Stimulated activated naive CD8-positive, alpha-beta T cell treated with anti-CD3 and anti-CD28 coated beads, Interleukin-15, amount 100 ng/mL, for 72 hours (primary cell): ENCODE results near the gene SCYGR6.
"Not testable (repeated sequence)": the region's sequence is repeated elsewhere in the genome, so short reads cannot be mapped to it uniquely, and the experiment has no call there.

Source experiments
- ATAC-seq: fragments of 150-1000 bp; cut with Tn5 transposase; 2 replicates; pipeline ENCODE4 v1.10.0; 2021; ENCODE audit warnings: mild to moderate bottlenecking, moderate library complexity
- DNase-seq, 2 donors: peaks; one replicate each; pipeline ENCODE4 v3.0.0; 2021 to 2022
- H3K27ac Mint-ChIP-seq, 2 donors: one replicate each; pipeline ENCODE4 v1.8.0; 2022; ENCODE audit warnings: mild to moderate bottlenecking in 2 of 2, mixed read lengths in 2 of 2, moderate library complexity in 2 of 2
- H3K27me3 Mint-ChIP-seq: one replicate; pipeline ENCODE4 v1.8.0; 2022; ENCODE audit warnings: mixed read lengths
- H3K4me1 Mint-ChIP-seq: one replicate; pipeline ENCODE4 v1.8.0; 2022; ENCODE audit warnings: mild to moderate bottlenecking, mixed read lengths
- H3K4me3 Mint-ChIP-seq, 2 donors: one replicate each; pipeline ENCODE4 v1.8.0; 2022; ENCODE audit warnings: mild to moderate bottlenecking in 2 of 2, mixed read lengths in 2 of 2, moderate library complexity in 1 of 2
- H3K9me3 Mint-ChIP-seq, 2 donors: one replicate each; pipeline ENCODE4 v1.8.0; 2022; ENCODE audit warnings: mixed read lengths in 2 of 2

The SCYGR6 gene, protein sequence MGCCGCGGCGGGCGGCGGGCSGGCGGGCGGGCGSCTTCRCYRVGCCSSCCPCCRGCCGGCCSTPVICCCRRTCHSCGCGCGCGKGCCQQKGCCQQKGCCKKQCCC

DNA sequence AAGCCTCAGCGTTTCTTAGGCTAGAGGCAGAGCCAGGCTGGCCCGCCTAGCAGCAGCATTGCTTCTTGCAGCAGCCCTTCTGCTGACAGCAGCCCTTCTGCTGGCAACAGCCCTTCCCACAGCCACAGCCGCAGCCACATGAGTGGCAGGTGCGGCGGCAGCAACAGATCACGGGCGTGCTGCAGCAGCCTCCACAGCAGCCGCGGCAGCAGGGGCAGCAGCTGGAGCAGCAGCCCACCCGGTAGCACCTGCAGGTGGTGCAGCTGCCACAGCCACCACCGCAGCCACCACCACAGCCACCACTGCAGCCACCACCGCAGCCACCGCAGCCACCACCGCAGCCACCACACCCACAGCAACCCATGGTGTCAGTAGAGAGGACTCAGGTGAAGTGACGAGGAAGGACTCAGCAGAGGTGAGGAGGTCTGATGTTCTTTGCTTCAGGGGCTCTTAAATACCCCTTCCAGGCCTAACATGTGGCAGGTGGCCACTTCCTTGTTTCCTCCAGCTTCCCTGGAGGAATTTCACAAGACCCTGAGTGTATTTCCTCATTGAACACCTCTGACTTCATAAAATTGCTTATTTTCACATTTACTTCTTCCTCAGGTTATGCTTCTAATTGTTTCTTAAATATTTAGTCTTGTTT, at the start of gene SCYGR6:
Gene SCYGR6, minus strand, starts transcription at position 364 of the 646 bp plus-strand sequence. Its CDS starts 0 bp downstream, at position 364.
- Mint-ChIP-seq H3K27me3 (peaks cover 41% of the 10 kb centered on the region), H3K27ac (peak within 1 kb of the TSS in 1 of 2 donors; percentile 12), H3K4me1 (no peaks in the 10 kb centered on the region), H3K9me3 (no peaks in the 10 kb centered on the region), H3K4me3 (no peak within 1 kb of the TSS)
- DNase-seq, result no peak
- no peak for ATAC-seq

DNA sequence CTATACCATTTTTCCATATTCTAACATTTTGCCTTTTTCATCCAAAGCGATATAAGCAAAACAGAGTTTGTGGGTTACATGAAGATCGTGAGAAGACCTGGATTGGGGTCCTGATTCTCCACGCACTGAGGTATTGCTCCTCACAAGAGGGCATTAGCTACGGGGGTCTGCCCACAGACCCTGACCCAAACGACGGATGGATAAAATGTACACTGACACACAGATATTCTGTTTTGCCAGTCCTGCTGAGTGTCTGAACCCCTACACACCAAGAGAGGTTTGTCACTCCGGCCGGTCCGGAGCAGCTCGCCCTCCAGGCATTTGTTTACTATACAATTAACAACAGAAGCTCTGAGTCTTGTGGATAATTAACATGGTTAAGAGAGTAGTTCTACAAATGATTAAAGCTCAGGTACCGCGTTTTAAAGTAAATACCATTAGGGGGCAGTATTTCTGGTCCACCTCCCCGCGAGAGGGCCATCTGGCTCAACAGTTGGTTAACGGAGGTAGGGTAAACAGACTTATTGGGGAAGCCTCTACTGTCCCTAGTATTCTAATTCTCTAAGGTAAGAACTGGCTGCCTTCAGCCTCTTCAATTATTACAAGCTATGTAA, 49.6 kb upstream of the SCYGR6 start:
- peak in 1 of 2 donors; percentile 12 for DNase-seq
- Mint-ChIP-seq H3K27me3 (peaks cover 9% of the 10 kb centered on the region), H3K27ac (peak overlapping the region in 1 of 2 donors; percentile 33), H3K9me3 (no peaks in the 10 kb centered on the region), H3K4me1 (peaks cover 37% of the 10 kb centered on the region), H3K4me3 (no peak overlapping the region)
- peak; percentile 28 for ATAC-seq

DNA sequence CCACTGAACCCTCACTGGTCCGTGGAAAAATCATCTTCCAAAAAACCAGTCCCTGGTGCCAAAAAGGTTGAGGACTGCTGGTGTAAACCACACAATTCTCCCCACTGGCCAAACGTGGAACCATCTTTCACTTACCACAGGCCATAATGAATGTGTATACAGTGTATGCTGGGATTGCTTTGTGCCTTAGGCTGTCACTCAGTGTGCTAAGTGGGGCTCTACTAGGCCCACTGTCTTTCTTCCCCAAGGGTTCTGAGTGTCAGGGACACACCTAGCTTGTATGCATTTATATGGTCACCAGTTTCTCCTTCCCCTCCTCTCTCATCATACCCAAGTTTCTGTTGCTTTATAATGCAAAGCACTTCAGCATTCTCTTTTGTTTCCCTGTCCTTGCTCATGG, 48.4 kb upstream of the SCYGR6 start:
- no peaks in the 10 kb centered on the region for H3K27me3 Mint-ChIP-seq
- H3K4me1 Mint-ChIP-seq, result peaks cover 37% of the 10 kb centered on the region
- DNase-seq (no peak), ATAC-seq (no peak)
- H3K4me3 Mint-ChIP-seq, result no peak overlapping the region
- no peak overlapping the region for H3K27ac Mint-ChIP-seq
- no peaks in the 10 kb centered on the region for H3K9me3 Mint-ChIP-seq

DNA sequence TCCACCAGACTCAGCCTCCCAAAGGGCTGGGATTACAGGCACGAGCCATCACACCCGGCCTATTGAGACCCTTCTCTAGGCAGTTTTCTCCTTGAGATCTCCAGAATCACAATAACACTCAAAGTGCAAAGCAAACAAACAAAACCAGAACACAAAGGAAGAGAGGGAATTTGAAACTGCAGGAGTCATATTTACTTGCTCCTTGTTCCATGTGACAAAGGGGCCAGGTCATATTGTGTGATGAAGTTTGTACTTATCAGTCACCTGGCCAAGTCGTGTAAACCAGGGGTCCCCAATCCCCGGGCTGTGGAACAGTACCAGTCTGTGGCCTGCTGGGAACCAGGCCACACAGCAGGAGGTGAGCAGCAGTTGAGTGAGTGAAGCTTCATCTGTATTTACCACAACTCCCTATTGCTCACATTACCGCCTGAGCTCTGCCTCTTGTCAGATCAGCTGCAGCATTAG, 47.7 kb upstream of the SCYGR6 start:
- Mint-ChIP-seq H3K4me1 (peaks cover 35% of the 10 kb centered on the region), H3K27ac (no peak overlapping the region), H3K9me3 (no peaks in the 10 kb centered on the region), H3K27me3 (no peaks in the 10 kb centered on the region), H3K4me3 (no peak overlapping the region)
- DNase-seq, result no peak
- ATAC-seq, result no peak

DNA sequence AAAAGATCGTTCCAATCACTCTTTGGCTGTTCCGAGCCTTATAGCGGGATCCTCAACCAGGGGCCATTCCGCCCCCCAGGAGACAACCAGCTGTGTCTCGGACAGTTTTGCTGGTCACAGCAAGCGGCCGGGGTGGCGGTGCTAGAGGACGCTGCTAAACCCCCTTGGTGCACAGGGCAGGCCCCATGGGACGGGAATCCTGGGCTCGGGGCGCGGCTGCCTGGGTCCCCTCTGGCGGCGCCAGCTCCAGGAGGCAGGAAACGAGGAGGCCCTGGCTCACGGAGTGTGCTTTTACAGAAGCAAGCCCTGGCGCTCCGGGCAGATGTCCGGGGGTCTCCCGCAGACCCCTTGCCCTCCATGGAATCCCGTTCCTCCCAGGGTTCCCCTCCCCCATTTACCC, 43.3 kb upstream of the SCYGR6 start:
- H3K4me3 Mint-ChIP-seq, result no peak overlapping the region
- H3K9me3 Mint-ChIP-seq, result no peaks in the 10 kb centered on the region
- DNase-seq, result no peak
- H3K27me3 Mint-ChIP-seq, result no peaks in the 10 kb centered on the region
- ATAC-seq, result no peak
- H3K27ac Mint-ChIP-seq, result no peak overlapping the region
- H3K4me1 Mint-ChIP-seq, result peaks cover 6% of the 10 kb centered on the region

DNA sequence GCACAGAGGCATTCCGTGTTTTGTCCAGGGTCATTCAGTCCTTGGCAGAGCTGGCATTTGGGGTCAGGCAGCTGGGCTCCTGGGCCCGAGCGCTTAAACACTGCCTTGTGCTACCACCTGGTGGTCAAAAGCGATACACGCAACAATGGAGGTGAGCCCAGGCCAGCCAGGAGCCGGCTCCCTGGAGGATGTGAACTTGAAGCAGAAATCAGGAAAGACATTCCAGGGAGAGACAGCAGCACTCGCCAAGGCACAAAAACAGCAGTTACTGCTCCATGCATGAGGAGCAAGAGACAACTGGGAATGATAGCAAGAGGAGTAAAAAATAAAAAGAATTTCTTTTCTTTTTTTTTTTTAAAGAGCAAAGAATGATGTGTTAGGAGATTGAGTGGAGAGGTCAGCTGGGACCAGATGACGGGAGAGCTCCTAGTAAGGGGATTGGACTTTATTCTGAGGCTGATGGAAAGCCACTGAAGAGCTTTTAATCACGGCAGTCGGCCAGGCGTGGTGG, 41.9 kb upstream of the SCYGR6 start:
- no peaks in the 10 kb centered on the region for H3K9me3 Mint-ChIP-seq
- peak; percentile 87 for ATAC-seq
- no peak overlapping the region for H3K4me3 Mint-ChIP-seq
- DNase-seq, result peak; percentile 59 to 61
- H3K27me3 Mint-ChIP-seq, result no peaks in the 10 kb centered on the region
- H3K27ac Mint-ChIP-seq, result no peak overlapping the region
- peaks cover 6% of the 10 kb centered on the region for H3K4me1 Mint-ChIP-seq

DNA sequence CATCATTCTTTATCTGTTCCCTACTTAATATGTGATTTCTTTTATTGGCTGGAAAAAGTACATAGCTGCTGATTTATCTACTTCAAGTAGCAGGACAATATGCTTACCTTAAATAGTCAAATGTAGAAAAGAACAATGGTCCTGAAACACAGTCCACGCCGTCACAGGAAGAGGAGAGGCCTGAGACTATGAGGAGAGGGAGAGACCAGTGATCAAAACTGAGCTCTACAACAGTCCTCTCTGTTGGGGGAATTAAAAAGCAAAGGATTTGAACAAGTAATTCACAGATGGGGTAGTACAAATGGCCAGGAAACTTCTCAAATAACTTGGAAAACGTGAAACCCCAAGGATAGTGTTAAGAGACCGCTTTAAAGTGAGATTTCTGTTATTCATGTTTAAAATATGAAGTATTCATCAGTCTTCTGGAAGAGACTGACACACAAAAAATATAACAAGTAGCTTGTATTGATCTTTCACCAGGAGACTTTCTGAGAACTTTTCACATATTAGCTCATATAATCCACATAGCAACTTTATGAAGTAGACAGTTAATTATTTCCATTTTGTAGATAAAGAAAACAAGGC, 41.3 kb upstream of the SCYGR6 start:
- H3K27ac Mint-ChIP-seq, result no peak overlapping the region
- H3K27me3 Mint-ChIP-seq, result no peaks in the 10 kb centered on the region
- ATAC-seq (no peak), DNase-seq (no peak)
- peaks cover 6% of the 10 kb centered on the region for H3K4me1 Mint-ChIP-seq
- no peak overlapping the region for H3K4me3 Mint-ChIP-seq
- H3K9me3 Mint-ChIP-seq, result no peaks in the 10 kb centered on the region

DNA sequence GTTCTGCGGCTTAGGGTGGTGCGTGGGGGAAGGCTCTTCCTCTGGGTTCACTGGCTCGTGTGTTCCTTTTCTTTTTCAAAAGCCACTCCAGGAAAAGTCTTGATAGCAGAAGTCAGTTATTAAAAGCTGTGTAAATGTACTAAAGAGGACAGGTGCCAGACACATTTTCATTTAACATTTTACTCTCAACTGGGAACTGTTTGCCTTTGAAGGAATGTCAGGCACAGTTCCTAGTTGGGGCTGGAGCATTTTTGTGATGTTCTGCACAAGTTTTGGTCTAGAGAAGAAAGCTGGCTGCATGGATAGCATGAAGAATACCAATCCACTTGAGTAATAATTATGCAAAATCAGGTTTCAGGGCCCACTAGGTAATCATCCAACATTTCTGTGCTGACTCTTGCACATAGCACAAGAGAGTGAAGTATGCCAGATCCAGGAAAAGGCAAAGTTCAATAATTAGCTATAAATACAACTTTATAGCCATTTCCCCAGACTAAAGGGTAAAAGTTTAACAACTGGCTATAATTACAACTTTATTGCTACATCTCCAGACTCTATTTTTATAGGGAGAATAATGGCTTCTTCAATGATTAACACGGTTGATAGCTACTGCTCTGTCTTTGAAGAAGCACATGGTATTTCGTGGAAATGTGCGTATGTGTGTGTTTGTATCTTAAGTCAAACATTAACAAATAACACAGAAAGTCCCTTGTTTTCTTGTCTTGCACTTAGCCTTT, 37.4 kb upstream of the SCYGR6 start:
- DNase-seq, result no peak

DNA sequence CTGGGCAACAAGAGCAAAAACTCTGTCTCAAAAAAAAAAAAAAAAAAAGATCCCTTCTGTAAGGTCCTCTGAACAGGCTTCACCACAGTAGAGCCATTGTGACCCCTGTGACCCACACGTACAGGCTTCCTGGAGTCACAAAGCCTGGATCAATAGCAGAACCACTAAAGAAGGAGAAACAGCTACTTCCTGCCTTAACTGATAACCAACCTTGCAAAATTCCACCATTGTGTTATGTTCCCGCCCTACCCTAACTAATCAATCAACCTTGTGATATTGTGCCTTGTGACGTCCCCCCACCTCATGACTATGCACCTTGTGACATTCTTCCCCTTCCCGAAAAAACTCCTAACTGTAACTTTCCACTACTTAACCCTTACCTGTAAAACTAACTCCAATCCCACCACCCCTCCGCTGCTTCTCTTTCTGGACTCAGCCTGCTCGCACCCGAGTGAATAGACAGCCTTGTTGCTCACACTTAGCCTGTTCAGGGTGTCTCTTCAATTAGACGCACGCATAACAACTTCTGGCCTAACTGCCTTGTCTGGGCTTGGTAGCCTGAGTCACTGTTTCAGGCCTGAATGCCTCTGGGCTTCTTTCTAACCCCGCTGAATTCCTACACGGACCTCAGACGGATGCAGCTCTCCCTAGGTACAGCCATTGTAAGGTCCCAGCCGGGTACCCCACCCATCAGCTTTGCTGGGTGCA, 35.0 kb upstream of the SCYGR6 start:
- peaks cover 10% of the 10 kb centered on the region for H3K27me3 Mint-ChIP-seq
- H3K4me3 Mint-ChIP-seq, result no peak overlapping the region
- no peak overlapping the region for H3K27ac Mint-ChIP-seq
- no peaks in the 10 kb centered on the region for H3K9me3 Mint-ChIP-seq
- DNase-seq (no peak), ATAC-seq (no peak)
- H3K4me1 Mint-ChIP-seq, result no peaks in the 10 kb centered on the region

More for the DNA sequence above, 37.4 kb upstream of the SCYGR6 start:
- Mint-ChIP-seq H3K9me3 (no peaks in the 10 kb centered on the region), H3K4me3 (no peak overlapping the region), H3K4me1 (peaks cover 6% of the 10 kb centered on the region), H3K27me3 (peaks cover under 1% of the 10 kb centered on the region), H3K27ac (no peak overlapping the region)
- no peak for ATAC-seq

DNA sequence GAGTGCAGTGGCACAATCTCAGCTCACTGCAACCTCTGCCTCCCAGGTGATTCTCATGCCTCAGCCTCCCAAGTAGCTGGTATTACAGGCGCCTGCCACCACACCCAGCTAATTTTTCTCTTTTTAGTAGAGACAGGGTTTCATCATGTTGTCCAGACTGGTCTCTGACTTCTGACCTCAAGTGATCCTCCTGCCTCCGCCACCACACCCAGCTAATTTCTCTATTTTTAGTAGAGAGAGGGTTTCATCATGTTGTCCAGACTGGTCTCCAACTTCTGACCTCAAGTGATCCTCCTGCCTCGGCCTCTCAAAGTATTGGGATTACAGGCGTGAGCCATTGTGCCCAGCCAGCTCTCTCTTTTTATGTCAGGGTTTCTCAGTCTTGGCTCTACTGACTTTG, 31.7 kb upstream of the SCYGR6 start:
- peaks cover 22% of the 10 kb centered on the region for H3K27me3 Mint-ChIP-seq
- DNase-seq, H3K4me1 Mint-ChIP-seq, H3K9me3 Mint-ChIP-seq, H3K4me3 Mint-ChIP-seq, H3K27ac Mint-ChIP-seq, ATAC-seq: not testable (repeated sequence)

DNA sequence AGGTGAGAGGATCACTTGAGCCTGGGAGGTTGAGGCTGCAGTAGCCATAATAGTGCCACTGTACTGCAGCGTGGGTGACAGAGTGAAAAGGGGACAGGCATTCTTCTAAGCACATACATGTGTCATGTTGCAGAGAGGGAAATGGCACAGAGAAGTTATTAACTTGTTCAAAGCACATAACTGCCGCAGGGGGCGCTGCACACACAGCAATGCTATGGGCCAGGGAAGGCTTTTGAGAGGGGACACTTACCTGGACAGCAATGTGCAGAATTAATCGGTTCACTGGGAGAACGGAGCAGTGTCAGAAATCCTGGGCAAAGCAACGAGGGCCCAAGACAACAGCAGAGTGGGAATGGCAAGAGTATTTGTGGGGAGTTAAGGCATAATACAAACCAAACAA, 23.5 kb upstream of the SCYGR6 start:
- Mint-ChIP-seq H3K27ac (no peak overlapping the region), H3K27me3 (peaks cover 10% of the 10 kb centered on the region), H3K4me1 (no peaks in the 10 kb centered on the region), H3K9me3 (no peaks in the 10 kb centered on the region), H3K4me3 (no peak overlapping the region)
- ATAC-seq, result no peak
- DNase-seq, result no peak

DNA sequence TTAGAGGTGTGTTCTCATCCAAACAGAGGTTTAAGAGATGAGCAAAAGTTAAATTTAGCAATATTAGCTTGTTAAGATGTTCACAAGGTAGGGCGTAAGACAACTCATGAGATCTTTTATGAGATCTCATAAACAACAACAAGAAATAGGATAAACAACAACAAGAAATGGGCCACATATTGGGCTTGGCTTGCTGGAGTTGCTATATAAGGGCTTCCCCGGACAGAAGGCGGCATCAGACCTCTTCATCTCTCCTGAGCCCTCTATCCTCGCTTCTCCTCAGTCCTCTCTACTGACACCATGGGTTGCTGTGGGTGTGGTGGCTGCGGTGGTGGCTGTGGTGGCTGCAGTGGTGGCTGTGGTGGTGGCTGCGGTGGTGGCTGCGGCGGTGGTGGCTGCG, 21.0 kb upstream of the SCYGR6 start, which contains the start of gene SCYGR8:
Gene SCYGR8, plus strand, starts transcription at position 301 of the 400 bp plus-strand sequence. Its CDS starts 0 bp downstream, at position 301.
- ATAC-seq (no peak), DNase-seq (no peak)
- no peak within 1 kb of the TSS for H3K27ac Mint-ChIP-seq
- H3K9me3 Mint-ChIP-seq, result no peaks in the 10 kb centered on the region
- H3K4me3 Mint-ChIP-seq, result no peak within 1 kb of the TSS
- no peaks in the 10 kb centered on the region for H3K4me1 Mint-ChIP-seq
- H3K27me3 Mint-ChIP-seq, result peaks cover 6% of the 10 kb centered on the region

DNA sequence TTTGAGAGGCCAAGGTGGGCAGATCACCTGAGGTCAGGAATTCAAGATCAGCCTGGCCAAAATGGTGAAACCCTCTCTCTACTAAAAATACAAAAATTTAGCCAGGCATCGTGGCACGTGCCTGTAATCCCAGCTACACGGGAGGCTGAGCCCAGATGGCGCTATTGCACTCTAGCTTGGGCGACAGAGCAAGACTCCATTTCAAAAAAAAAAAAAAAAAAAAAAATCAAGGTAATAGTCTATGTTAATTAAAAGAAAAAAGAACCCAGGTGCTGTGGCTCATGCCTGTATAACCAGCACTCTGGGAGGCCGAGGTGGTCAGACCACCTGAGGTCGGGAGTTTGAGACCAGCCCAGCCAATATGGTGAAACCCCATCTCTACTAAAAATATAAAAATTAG, 16.1 kb upstream of the SCYGR6 start:
- not testable (repeated sequence) for DNase-seq, H3K27me3 Mint-ChIP-seq, H3K4me1 Mint-ChIP-seq, H3K27ac Mint-ChIP-seq, H3K9me3 Mint-ChIP-seq, ATAC-seq, H3K4me3 Mint-ChIP-seq

DNA sequence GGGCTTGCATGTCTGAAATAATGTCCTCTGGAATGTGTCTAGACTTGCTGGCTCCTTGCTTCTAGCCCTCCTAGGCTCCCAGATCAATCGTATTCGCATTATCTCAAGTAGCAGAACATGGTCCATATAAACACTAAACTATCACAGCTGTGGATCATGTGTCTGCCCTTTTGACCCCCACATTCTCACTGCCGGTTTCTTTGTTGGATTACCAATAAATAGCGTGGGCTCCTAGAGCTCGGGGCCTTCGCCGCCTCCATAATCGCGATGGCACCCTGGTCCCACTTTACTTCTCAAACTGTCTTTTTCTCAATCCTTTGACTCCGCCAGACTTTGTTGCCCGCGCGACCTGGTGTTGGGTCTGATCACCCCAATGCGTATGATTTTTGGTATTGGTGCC, 14.8 kb upstream of the SCYGR6 start:
- Mint-ChIP-seq H3K27me3 (peaks cover 20% of the 10 kb centered on the region), H3K9me3 (no peaks in the 10 kb centered on the region), H3K4me3 (no peak overlapping the region), H3K27ac (no peak overlapping the region), H3K4me1 (no peaks in the 10 kb centered on the region)
- ATAC-seq, result no peak
- no peak for DNase-seq

DNA sequence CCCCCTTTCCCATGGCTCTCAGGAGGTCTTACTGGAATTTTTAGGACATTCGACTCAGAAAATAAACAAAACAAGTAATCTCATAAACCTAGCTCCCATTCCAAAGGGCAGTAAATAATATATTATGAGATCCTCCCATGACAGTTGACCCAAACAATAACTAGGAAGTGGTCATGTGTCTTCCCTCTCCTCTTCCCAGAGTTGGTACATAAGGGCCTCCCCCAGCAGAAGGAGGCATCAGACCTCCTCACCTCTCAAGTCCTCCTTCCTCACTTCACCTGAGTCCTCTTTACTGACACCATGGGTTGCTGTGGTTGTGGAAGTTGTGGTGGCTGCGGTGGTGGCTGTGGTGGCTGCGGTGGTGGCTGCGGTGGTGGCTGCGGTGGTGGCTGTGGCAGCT, 3.5 kb upstream of the SCYGR6 start, which contains the start of gene SCYGR7:
Gene SCYGR7, plus strand, starts transcription at position 301 of the 400 bp plus-strand sequence. Its CDS starts 0 bp downstream, at position 301.
- DNase-seq, result no peak
- ATAC-seq, result no peak
- Mint-ChIP-seq H3K27ac (peak within 1 kb of the TSS in 1 of 2 donors; percentile 40), H3K4me3 (no peak within 1 kb of the TSS), H3K27me3 (peaks cover 25% of the 10 kb centered on the region), H3K9me3 (no peaks in the 10 kb centered on the region), H3K4me1 (no peaks in the 10 kb centered on the region)
